AG04449 (cell line): Measurements from ENCODE around the gene FRMD4A.
A peak's percentile ranks its signal among the peaks of the same experiment; 100 is the strongest.

Experiments
- CTCF ChIA-PET: fragments of 350-600 bp; formaldehyde crosslinking; extraction: SDS; loops from one replicate; lab custom pipeline; 2021; ENCODE audit warnings: antibody characterized with exemption; lab: Yijun Ruan, JAX
- POLR2A ChIA-PET: fragments of 400-600, 350-600 bp; formaldehyde crosslinking; extraction: SDS; loops from one replicate; lab custom pipeline; 2020; ENCODE audit warnings: antibody characterized with exemption, inconsistent platforms; lab: Yijun Ruan, JAX
- DNase-seq: peaks from one replicate; pipeline ENCODE4 v3.0.0-alpha.2; 2010; ENCODE audit warnings: low read depth, low spot score
- H3K4me3 ChIP-seq: 2 replicates; pipeline ENCODE4 v1.5.1; 2011; ENCODE audit warnings: low read depth, mild to moderate bottlenecking, control low read depth, low read length
- TF ChIP-seq, protein P1 (sequence below): IDR thresholded peaks from one replicate; pipeline ENCODE4 v1.5.1; 2011; ENCODE audit warnings: mild to moderate bottlenecking, moderate library complexity, low read length, control low read depth, inconsistent platforms; ENCODE audit not compliant: insufficient read depth; ENCODE audit errors: missing control alignments

FRMD4A gene

GRCh38 chr10:13614530-13615332, 716.0 kb downstream of the FRMD4A start:
- peak; percentile 55 for DNase-seq

DNA sequence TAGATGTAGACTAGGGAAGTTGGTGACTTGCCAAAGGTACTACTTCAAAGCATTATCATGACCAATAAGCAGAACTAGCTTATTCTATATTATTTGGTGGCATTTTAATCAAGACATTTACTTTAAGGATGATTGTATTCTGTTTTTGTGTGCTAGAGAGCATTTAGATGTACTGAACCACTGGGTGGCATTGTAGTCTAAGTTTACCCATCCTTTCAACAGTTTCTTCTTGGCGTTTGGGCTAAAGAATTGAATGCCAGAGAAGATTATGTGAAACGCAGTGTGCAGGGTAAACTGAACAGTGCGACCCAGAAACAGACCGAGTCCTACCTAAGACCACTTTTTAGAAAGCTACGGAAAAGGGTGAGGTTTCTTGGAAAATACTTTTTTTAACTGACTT, 717.2 kb downstream of the FRMD4A start:
- TF ChIP-seq, protein P1, sequence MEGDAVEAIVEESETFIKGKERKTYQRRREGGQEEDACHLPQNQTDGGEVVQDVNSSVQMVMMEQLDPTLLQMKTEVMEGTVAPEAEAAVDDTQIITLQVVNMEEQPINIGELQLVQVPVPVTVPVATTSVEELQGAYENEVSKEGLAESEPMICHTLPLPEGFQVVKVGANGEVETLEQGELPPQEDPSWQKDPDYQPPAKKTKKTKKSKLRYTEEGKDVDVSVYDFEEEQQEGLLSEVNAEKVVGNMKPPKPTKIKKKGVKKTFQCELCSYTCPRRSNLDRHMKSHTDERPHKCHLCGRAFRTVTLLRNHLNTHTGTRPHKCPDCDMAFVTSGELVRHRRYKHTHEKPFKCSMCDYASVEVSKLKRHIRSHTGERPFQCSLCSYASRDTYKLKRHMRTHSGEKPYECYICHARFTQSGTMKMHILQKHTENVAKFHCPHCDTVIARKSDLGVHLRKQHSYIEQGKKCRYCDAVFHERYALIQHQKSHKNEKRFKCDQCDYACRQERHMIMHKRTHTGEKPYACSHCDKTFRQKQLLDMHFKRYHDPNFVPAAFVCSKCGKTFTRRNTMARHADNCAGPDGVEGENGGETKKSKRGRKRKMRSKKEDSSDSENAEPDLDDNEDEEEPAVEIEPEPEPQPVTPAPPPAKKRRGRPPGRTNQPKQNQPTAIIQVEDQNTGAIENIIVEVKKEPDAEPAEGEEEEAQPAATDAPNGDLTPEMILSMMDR: peak; percentile 23
- DNase-seq: no peak
- CTCF ChIA-PET: interaction anchor here (0.6 to 4.1 kb wide), 35 partner anchors 10 to 582 kb away, joined by 3 to 55 read pairs (median 3); partner anchors contain the start of gene PRPF18
- POLR2A ChIA-PET: no interaction called here
- H3K4me3 ChIP-seq: no peak overlapping the region

More at GRCh38 chr10:13614530-13615332, 716.0 kb downstream of the FRMD4A start:
- TF ChIP-seq, protein P1: no peak
- H3K4me3 ChIP-seq: no peak overlapping the region
- CTCF ChIA-PET: interaction anchor here (0.6 to 4.1 kb wide), 18 partner anchors 11 to 580 kb away, joined by 3 to 55 read pairs (median 5); partner anchors contain the start of gene PRPF18
- POLR2A ChIA-PET: no interaction called here

DNA sequence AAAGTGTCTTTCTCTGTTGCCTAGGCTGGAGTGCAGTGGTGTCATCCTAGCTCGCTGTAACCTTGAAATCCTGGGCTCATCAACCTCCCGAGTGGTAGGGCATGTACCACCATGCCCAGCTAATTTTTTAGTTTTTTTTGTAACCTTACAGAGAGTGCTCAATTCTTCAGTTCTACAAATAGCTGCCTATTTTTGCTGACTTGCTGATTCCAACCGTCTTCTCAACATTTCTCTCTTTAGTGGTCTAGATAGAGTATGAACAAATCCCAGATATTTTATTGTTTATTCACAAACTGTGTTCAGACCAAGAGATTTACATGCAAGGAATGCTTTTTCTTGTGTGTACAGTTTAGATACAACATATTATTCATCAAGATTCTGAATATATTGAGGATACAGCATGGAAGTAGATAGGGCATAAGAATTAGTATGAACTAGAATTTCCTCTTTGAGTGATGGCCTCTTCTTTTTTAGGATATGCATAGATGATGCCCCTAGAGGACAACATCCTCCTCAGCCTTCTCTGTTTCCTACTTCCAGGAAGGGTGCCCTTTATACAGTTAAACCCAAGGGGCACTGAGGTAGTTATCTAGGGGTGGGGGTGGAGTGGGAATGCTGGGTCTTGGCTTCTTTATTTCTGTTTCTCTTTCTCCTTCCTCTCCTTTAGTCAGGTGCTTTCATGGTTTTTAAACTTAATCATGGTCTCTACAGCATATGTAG, 717.9 kb downstream of the FRMD4A start:
- TF ChIP-seq, protein P1: no peak
- ChIA-PET POLR2A (no interaction called here), CTCF (interaction anchor here (0.6 to 4.1 kb wide), 30 partner anchors 9 to 499 kb away, joined by 3 to 55 read pairs (median 4); partner anchors contain the start of gene PRPF18)
- no peak for DNase-seq
- no peak overlapping the region for H3K4me3 ChIP-seq

DNA sequence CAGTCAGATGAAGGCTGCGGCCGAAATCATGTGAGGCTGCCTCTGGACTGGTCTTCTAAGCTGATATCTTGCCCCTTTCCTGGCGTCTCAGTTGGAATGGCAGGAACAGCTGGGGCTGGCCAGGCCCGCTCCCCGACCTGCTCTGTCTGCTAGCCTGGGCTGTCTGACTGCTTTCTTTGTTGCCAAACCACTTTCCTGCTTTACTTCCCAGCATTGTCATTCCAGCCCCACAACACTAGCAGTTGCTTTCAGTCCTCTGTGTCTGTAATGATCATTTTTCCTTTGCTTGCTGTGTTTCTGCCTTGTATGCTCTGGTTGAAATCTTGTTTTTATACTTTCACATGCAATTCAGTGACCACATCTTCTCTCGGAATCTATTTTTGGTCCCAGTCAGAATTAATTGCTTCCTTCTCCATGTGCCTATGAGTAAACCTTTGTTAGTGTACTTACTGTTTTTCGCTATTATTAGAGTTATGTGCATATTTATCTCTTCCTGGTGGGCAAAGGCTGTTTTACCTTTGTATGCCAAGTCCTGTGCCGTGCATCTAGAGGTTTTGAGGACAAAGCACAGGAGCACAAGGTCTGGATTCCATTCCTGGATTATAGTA, 722.4 kb downstream of the FRMD4A start:
- DNase-seq: no peak
- CTCF ChIA-PET: no interaction called here
- no peak overlapping the region for H3K4me3 ChIP-seq
- POLR2A ChIA-PET: no interaction called here
- TF ChIP-seq, protein P1: no peak

- CTCF ChIA-PET: interaction anchor here (0.6 to 7.2 kb wide), 5 partner anchors 10 to 232 kb away, joined by 3 to 49 read pairs (median 4); partner anchors contain the start of gene PRPF18
Measured at GRCh38 chr10:13604357-13605040, 726.2 kb downstream of the FRMD4A start.

More at GRCh38 chr10:13604357-13605040, 726.2 kb downstream of the FRMD4A start:
- TF ChIP-seq, protein P1: no peak
- DNase-seq: no peak
- POLR2A ChIA-PET: no interaction called here
- no peak overlapping the region for H3K4me3 ChIP-seq
